ENCODE measurements around the gene ALS2. TPM values are rescaled to one million over a fixed set of nuclear protein-coding genes. Genes with fewer than 3 reads are reported as not detected.
A peak's percentile ranks its signal among the peaks of the same experiment; 100 is the strongest.

ALS2 gene
- total RNA-seq, 2 donors from 2014 or later: 8.0 to 11.7 TPM

- Histone ChIP-seq H3K27me3 (no peaks in the 10 kb centered on the region), H3K27ac (no peak overlapping the region), H3K4me3 (no peak overlapping the region), H3K9me3 (no peaks in the 10 kb centered on the region), H3K36me3 (no peaks in the 10 kb centered on the region), H3K9ac (ENCODE audit: low read depth in 2 of 2, low read length in 2 of 2) (no peak overlapping the region), H3K4me1 (no peaks in the 10 kb centered on the region)
- DNase-seq: no peak
- intact Hi-C loops (cut with DNase I): no loop called here
- TF ChIP-seq, protein P1, sequence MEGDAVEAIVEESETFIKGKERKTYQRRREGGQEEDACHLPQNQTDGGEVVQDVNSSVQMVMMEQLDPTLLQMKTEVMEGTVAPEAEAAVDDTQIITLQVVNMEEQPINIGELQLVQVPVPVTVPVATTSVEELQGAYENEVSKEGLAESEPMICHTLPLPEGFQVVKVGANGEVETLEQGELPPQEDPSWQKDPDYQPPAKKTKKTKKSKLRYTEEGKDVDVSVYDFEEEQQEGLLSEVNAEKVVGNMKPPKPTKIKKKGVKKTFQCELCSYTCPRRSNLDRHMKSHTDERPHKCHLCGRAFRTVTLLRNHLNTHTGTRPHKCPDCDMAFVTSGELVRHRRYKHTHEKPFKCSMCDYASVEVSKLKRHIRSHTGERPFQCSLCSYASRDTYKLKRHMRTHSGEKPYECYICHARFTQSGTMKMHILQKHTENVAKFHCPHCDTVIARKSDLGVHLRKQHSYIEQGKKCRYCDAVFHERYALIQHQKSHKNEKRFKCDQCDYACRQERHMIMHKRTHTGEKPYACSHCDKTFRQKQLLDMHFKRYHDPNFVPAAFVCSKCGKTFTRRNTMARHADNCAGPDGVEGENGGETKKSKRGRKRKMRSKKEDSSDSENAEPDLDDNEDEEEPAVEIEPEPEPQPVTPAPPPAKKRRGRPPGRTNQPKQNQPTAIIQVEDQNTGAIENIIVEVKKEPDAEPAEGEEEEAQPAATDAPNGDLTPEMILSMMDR (IDR thresholded peaks at IDR 0.05): no peak
These were observed 3.8 kb upstream of the ALS2 start for GRCh38 chr2:201784563-201784962.

GRCh38 chr2:201781557-201782051, 871 bp upstream of the ALS2 start:
- Histone ChIP-seq H3K36me3 (no peaks in the 10 kb centered on the region), H3K27ac (peak overlapping the region; percentile 69), H3K9me3 (no peaks in the 10 kb centered on the region), H3K4me3 (peak overlapping the region; percentile 94), H3K27me3 (no peaks in the 10 kb centered on the region), H3K9ac (ENCODE audit: low read depth in 2 of 2, low read length in 2 of 2) (peak overlapping the region; percentile 75 to 89), H3K4me1 (no peaks in the 10 kb centered on the region)
- DNase-seq: peak; percentile 29
- TF ChIP-seq, protein P1 (IDR thresholded peaks at IDR 0.05): no peak
- intact Hi-C loops (cut with DNase I): no loop called here

- intact Hi-C loops (cut with DNase I): no loop called here
- no peaks in the 10 kb centered on the region for H3K36me3 ChIP-seq
- H3K9me3 ChIP-seq: no peaks in the 10 kb centered on the region
- TF ChIP-seq, protein P1 (IDR thresholded peaks at IDR 0.05): no peak
- peak overlapping the region; percentile 69 for H3K27ac ChIP-seq
- peak overlapping the region; percentile 75 to 89 for H3K9ac ChIP-seq (ENCODE audit: low read depth in 2 of 2, low read length in 2 of 2)
- peak overlapping the region; percentile 94 for H3K4me3 ChIP-seq
- DNase-seq: peak; percentile 30
- no peaks in the 10 kb centered on the region for H3K27me3 ChIP-seq
- no peaks in the 10 kb centered on the region for H3K4me1 ChIP-seq
These were observed 646 bp downstream of the ALS2 start for GRCh38 chr2:201779901-201780673.

- intact Hi-C loops (cut with DNase I): no loop called here
- H3K4me1 ChIP-seq: no peaks in the 10 kb centered on the region
These were observed 2.9 kb downstream of the ALS2 start for GRCh38 chr2:201777869-201778268.

GRCh38 chr2:201777043-201777442, 3.7 kb downstream of the ALS2 start:
- H3K4me1 ChIP-seq: no peaks in the 10 kb centered on the region
- no peaks in the 10 kb centered on the region for H3K9me3 ChIP-seq
- H3K4me3 ChIP-seq: no peak overlapping the region
- no peaks in the 10 kb centered on the region for H3K27me3 ChIP-seq
- no peak overlapping the region for H3K9ac ChIP-seq (ENCODE audit: low read depth in 2 of 2, low read length in 2 of 2)
- TF ChIP-seq, protein P1 (IDR thresholded peaks at IDR 0.05): no peak
- no peaks in the 10 kb centered on the region for H3K36me3 ChIP-seq
- no peak for DNase-seq
- H3K27ac ChIP-seq: no peak overlapping the region
- intact Hi-C loops (cut with DNase I): no loop called here

More at GRCh38 chr2:201777869-201778268, 2.9 kb downstream of the ALS2 start:
- no peak for DNase-seq
- Histone ChIP-seq H3K9me3 (no peaks in the 10 kb centered on the region), H3K4me3 (no peak overlapping the region), H3K9ac (ENCODE audit: low read depth in 2 of 2, low read length in 2 of 2) (no peak overlapping the region), H3K36me3 (no peaks in the 10 kb centered on the region), H3K27me3 (no peaks in the 10 kb centered on the region), H3K27ac (no peak overlapping the region)
- TF ChIP-seq, protein P1 (IDR thresholded peaks at IDR 0.05): no peak

Data from colonic mucosa (tissue), 4 donors.